ENCODE measurements around the gene CTNNA1.
A peak's percentile ranks its signal among the peaks of the same experiment; 100 is the strongest.

CTNNA1 gene

GRCh38 chr5:138951986-138952735 is 198.9 kb downstream of the CTNNA1 start:
- DNase-seq = no peak

DNA sequence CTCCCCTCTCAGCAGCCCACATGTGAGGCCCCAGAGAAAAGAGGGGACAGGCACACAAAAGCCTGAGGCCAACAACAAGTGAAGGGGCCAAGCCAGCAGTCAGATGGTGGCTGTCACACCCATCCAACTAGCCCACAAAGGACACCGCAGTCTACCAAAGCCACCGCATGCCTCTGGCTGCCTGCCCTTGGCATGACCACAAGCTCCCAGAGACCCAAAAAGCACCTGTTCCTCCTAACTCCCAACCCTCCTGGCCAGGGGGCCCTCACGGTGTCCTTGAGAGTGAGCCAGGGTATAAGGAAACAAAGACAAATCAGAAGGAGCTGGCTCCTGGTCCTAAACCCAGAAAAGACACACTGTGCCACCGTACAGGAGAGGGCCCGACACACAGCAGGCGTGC is 199.7 kb downstream of the CTNNA1 start:
- no peak for DNase-seq

DNA sequence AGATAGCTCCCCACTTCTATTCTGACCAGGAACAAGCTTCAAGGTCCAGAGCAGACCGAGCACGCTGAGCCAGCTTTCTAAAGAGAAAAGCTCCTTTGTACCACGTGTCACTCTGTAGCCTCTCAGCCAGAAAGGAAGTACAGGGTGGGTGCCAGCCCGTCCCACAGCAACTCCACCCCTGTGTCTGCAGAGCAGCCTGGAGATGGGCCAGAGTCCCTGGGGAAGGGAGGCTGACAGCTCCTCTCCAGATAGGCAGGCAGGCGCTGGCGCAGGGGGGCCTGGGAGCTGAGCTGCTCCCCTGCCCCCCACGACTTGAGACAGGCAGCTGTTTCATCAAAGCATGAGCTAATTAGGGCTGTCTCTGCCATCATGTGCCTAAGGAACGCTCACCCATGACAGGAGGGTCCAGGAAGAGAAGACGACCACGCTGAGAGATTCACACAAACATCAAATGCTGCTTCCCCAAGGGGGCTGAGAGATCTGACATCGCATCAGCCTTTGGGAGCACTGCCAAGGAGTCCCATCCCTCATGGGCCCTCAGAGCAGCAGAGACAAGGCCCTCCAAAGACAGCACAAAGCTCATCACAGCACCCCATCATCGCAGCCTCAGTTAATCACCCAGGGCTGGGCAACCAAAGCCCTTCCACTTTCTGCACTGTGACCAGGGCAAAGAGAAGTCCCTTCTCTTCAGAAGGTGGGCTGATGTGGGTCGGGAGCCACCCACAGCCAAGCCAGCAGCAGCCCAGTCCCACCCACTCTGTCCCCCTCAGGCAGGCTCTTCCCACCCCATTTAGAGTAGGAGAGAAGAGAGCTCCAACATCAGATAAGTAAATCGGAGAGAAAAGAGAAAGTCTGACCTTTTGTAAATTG is 200.4 kb downstream of the CTNNA1 start:
- DNase-seq = peak; percentile 13

GRCh38 chr5:138954257-138955012 is 201.2 kb downstream of the CTNNA1 start:
- no peak for DNase-seq

DNA sequence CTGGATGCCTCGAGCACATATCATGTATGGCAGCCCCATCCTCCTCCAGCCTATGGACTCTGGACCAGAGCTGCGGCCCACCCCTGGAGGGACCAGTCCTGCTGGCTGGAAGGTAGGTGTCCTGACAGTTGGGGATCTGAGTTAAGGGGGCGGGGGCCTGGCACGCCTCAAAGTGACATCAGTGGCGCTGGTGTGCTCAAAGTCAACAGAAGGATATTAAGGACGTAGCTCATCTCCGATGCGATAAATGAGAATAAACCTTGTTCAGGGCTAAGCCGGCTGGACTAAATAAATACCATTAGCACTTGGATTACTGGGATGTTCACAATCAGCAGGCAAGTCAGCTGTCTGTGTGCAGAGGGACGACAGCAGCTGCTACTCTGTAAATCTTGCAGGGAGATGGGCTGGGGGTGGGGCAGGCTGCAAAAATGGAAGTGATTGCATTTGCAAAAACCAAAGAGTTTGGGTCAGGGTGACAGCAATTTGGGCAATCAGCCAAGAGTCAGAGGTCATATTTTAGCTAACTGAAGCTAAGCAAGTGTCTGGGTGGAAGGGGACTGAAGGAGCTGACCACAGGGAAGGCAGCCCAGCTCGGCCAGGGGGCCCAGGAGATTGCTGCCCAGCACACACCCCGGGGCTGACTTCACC is 201.9 kb downstream of the CTNNA1 start:
- no peak for DNase-seq

GRCh38 chr5:138955671-138956295 is 202.6 kb downstream of the CTNNA1 start:
- DNase-seq = no peak

DNA sequence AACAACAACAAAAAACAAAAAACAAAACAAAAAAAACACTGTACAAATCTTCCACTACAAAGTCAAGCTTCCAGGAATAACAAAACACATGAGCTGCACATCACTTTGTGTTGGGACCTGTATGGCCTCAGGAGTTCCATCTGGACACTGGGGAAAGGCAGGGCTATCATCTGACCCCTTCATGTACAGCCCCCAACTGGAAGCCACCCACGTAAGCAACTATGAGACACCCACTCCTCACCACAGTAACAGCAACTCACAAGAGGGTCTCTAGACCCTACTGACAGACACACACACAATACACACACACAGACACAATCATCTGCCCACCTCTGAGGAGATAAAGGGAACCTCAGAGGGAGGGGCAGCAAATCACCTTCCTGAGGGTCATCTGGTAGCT is 203.6 kb downstream of the CTNNA1 start:
- DNase-seq = no peak

GRCh38 chr5:138960145-138960692 is 207.0 kb downstream of the CTNNA1 start:
- DNase-seq = no peak

DNA sequence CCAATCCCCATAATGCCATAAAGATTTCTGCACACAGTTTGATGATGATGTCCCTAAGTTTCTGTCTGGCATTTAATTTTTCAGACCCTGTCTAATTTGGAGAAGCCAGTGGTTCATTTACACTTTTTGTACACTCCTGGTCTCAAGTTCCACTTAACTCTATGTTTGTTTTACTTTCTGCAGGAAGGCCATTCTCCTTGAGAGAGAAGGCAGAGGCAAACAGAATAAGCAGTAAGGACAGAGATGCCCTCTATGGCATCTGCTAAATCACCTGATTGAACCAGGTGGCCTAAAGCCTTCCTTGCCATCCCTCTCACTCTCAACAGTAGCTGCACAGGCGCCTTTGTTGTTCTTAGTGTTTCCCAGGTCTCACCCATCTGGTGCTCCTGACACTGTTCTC is 208.0 kb downstream of the CTNNA1 start:
- DNase-seq = no peak

DNA sequence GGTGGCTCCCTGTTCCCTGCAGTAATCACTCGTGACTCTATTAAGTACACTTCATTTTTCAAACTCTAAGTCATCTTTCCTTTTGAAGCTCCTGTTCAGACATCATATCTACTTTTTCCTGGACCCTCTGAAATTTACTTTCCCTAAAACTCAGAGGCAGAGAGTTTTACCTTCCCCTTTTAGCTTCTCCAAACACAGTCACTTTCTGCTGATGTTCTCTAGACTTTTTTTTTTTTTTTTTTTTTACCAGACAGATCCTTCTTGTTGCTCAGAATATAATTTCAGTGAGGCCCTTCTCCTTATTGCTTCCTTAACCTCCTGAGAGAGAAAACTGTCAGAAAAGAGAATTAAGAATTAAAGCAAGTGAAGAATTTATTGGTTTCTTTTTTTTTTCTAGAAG is 208.5 kb downstream of the CTNNA1 start:
- DNase-seq = no peak

- DNase-seq = no peak
These were observed 209.6 kb downstream of the CTNNA1 start for GRCh38 chr5:138962614-138963370.

DNA sequence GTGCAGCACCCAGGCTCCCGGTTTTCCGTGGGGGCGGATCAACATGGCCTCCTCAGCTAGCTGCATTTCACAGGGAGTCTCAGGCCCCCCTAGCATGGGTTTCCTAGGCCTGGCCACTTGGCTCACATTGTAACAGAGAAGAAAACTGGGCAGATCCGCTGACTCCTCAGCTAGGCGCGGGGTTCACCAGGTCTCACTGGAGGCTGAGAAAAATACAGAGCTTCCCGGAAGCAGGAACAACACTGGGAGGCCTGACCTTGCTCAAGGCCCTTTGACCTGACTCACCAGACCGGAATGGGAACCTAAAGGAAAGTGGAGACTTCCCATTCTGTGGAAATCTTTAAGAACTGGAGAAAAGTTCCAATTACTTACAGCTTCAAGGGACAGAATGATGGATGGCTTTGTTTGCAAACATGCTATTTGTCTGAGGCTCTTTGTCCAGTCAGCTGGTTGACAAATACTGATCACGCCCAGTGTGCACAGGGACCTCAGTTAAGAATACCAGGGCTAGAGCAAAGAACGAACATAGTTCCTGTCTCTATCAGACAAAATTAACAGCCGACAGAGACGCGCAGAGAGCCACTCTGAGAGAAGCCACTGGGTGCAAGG is 210.6 kb downstream of the CTNNA1 start:
- no peak for DNase-seq

DNA sequence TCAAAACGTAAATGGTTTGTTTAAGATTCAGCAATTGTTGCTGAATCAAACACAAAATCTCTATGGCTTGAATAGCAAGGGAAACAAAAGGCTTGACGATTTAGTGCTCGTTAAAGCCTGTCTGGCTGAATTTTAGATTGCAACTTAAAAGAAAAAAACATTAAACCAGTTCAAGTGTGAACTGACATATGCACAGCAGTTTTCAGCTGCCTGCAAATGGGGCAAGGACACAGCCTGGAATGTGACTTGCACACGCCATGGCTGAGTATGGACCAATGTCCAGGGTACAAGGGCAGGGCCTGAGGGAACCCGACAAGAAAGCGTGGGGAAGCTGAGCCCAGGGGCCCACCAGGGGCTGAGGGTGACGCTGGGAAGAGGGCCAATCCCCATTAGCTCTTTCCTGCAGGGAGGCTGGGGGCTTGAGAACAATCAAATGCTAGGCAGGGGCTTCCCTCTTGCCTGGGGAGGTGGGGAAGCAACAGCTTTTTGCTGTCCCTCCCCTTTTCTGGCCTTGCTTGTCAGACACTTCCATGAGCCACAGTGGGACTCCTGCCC is 211.5 kb downstream of the CTNNA1 start:
- no peak for DNase-seq

DNA sequence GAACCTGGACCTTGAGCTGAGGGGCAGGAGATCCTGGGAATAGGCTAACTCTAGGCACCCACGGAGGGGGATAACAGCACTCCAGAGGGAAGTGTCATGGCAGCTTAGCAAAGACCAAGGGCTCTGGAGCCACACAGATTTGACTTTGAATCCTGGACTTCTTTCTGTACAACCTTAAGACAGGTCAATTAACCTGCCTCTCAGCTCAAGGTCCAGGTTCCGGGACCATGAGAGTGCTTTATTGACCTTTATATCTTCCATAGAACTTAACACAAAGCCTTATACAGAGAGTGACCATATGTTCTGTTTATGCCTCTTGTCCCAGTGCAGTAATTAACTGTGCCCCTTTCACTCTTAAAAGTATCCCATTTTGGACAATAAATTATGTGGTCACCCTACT is 212.4 kb downstream of the CTNNA1 start:
- no peak for DNase-seq

DNA sequence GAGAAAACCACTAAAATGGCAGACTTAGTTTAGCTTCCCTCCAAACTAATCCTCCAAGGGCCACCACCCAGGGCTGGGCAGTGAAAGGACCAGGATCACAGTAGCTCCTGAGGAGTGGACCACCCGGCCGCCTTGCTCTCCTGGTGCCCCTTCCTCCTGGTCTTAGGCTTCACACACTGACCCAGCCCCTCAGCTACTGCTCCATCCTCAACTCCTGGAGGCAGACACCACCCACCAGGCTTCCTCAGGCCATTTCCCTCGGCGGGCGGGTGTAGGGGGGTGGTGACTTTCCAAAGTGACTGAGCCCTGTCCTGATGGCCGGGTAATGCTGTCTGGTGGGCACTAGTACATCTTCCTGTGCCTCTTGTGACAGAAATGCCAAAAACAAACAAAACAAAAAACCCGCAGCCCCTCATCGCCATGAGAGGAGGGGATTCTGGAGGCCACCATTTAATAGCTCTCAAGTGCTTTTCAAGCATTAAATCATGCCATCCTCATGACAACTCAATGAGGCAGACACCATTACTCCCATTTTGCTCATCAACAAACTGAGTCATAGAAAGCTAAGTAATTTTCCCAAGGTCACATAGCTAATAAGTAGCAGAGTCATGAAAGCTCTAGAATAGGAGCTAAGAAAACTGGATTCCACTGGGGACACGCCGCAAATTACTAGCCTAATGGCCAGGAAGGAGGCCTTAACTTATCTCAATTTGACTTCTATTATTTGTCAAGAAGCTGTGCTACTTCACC is 213.2 kb downstream of the CTNNA1 start:
- DNase-seq = no peak

DNA sequence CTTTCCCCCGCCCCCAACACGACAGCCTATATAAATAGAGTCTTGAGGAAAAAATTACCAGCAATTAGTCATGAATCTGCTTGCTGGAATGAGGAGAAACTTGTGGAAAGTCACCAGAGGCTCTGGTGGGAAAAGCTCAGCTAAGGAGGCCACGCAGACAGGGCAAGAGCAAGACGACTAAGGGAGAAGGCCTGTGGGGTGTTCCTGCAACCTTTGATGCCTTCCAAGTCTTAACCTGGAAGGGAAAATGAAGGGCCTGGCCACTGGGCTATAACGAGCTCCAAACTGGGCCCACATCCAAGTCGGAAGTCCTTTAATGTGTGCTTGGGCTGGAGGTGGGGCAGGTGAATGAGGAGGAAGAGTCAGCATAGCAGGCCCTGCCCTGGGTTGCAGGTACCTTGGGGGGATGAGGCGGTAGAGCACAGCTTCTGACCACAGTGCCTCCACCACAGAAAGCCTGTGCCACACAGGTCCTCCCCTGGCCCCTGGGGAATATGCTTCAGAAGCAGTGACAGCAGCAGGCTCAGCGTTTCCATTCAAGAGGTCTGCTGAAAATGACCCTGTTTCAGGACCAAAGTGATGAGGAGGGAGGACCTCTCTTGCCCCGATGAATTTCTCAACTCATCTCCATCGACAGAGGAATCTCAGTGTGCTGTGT is 214.7 kb downstream of the CTNNA1 start:
- DNase-seq = no peak

GRCh38 chr5:138968601-138969000 is 215.4 kb downstream of the CTNNA1 start:
- no peak for DNase-seq

DNA sequence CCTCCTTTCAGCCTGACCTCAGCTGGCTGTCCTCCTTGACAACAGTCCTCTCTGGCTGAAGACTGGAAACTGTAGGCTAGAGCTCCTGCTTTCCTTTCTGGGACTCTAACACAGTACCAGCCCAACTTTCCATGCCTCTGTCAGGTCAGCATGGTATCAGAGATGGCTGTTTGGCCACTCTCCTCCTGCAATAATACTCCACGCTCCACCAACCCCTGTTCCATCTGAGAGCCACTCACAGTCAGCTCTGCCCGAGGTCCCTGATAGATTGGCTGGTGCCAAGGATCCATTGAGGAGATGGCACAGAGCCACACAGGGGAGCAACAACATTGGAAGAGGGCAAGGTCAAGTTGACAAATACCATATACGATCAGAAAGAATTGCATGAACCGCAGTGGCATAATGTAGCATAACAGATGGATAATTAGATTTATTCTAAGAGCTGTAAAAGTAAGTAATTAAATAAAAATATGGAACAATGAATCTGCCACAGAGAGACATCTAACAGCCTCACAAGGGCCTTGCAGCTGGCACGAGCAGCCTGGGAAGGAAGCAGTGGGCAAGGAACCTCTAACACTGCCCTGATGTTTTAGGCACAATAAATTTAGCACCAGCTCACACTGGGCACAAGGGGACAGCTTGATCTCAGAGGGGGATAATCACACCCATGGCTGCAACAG is 216.2 kb downstream of the CTNNA1 start:
- DNase-seq = no peak

DNA sequence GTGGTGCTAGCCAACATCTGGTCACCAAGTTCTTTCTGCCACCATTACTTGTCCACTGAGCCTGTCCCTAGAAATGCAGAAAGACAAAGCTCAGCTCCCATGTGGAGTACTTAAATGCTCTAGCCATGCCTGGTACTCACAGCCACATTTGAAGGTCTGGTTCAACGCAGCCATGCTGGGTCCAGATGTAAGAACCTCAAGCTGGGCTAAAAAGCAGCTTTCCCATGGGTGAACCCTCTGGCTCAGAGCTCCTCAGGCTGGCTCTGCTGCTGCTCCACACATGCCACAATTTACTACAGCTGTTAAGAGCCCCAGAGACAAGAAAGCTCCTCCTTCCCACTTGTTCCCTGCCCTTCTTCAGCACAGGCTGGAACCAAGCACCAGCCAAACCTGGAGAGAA is 219.0 kb downstream of the CTNNA1 start:
- no peak for DNase-seq

All from activated CD4-positive, alpha-beta T cell treated with anti-CD3 and anti-CD28 coated beads, Interleukin-2, Interleukin-6, amounts not matched to agents 100 ng/mL and 50 ng/mL, durations not matched to agents 16 hours and 8 hours (primary cell).